Psoas muscle (tissue), 8 donors: ENCODE data around the gene GNG8. TPM values are rescaled to one million over a fixed set of nuclear protein-coding genes. Genes with fewer than 3 reads are reported as not detected.

Experiments used
- ATAC-seq, 4 donors: fragments of 200-7000 bp; cut with Tn5 transposase; one replicate each; pipeline ENCODE4 v1.9.1; 2020; ENCODE audit warnings: moderate library complexity in 3 of 4, mild to moderate bottlenecking in 2 of 4
- DNase-seq, 2 donors: peaks; one replicate each; pipeline ENCODE4 v3.0.0-alpha.2; 2020
- H3K27ac ChIP-seq: fragments of 200-600 bp; one replicate; pipeline ENCODE4 v1.8.0; 2022
- H3K27me3 ChIP-seq, 3 donors: fragments of 200-600 bp in 1 of 3; one replicate each; pipeline versions ENCODE4 v1.6.1 to v1.8.0; 2013 to 2022; ENCODE audit warnings: low read length in 2 of 3, mild to moderate bottlenecking in 2 of 3, moderate library complexity in 1 of 3; ENCODE audit not compliant: insufficient read depth in 3 of 3
- H3K36me3 ChIP-seq, 2 donors: fragments of 200-600 bp in 1 of 2; one replicate each; pipeline versions ENCODE4 v1.6.1 to v1.8.0; 2013 to 2022; ENCODE audit warnings: low read depth in 1 of 2, mild to moderate bottlenecking in 1 of 2, moderate library complexity in 1 of 2; ENCODE audit not compliant: insufficient read depth in 1 of 2
- H3K4me1 ChIP-seq: fragments of 200-600 bp; one replicate; pipeline ENCODE4 v1.8.0; 2022
- H3K4me3 ChIP-seq: fragments of 200-600 bp; one replicate; pipeline ENCODE4 v1.8.0; 2022; ENCODE audit warnings: mild to moderate bottlenecking
- H3K9me3 ChIP-seq: fragments of 200-600 bp; one replicate; pipeline ENCODE4 v1.8.0; 2022
- WGBS, 3 donors: extraction: QIAGEN DNeasy Blood & Tissue Kit; methylation state at CpG; one replicate each; pipeline versions ENCODE4 v1.1.6 to v1.1.7; 2013; 5-methylcytosine and 5-hydroxymethylcytosine counted together
- intact Hi-C, 2 donors: fragments of 100-400 bp; cut with DNase I; formaldehyde crosslinking; loops; one replicate each; pipeline versions ENCODE4 v1.11.0 to v1.14.2; 2022
- polyA plus RNA-seq, 3 donors: library from polyadenylated mRNA; stranded (reverse); fragments of 200-250 nt; gene quantifications; one replicate each; pipeline ENCODE4 v1.2.3, GENCODE V29; 2013
- total RNA-seq, 4 donors: library from RNA; stranded (reverse); fragmentation: NEBNext Ultra II Directional in 2 of 4; extraction: Animal tissue kit (Norgen Biotek cat#: 25700) in 2 of 4; gene quantifications; one replicate each; pipeline versions ENCODE4 v1.2.1 to v1.2.4, GENCODE V29; 2021 to 2023
- TF ChIP-seq, protein P1 (sequence below): fragments of 200-600 bp; IDR thresholded peaks from one replicate; pipeline ENCODE4 v1.8.0; 2022; ENCODE audit warnings: antibody characterized with exemption
- donor health status: healthy with polysubstance abuse.
- donor health status: DM: no; HTN: no; CAD: no; lungs with moderate emphysema.
- donor health status: Bipolar disorder and iron deficiency.
- donor health status: healthy.
- donor health status: DM: yes; HTN: yes; CAD: no.
- donor health status: DM: no; HTN: no; CAD: no.
- donor health status: DM: no; HTN: no; CAD: no.
- donor health status: DM: yes; HTN: yes; CAD: no.

Gene GNG8
- total and polyA plus RNA-seq, 7 donors = not detected

DNA sequence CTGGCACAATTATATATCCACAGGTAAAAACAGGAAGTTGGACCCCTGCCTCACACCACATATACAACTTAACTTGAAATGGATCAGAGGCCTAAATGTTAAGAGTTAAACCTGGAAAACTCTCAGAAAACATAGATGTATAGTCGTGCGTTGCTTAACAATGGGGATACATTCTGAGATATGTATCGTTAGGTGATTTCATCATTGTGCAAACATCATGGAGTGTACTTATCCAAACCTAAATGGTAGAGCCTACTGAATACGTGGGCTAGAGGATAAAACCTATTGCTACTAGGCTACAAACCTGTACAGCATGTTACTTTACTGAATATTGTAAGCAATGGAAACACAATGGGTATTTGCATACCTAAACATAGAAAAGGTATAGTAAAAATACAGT lies 49.7 kb downstream of the GNG8 start:
- DNase-seq (no peak), ATAC-seq (no peak)
- Histone ChIP-seq H3K27me3 (no peaks in the 10 kb centered on the region), H3K9me3 (no peaks in the 10 kb centered on the region), H3K27ac (no peak overlapping the region), H3K4me1 (no peaks in the 10 kb centered on the region), H3K4me3 (no peak overlapping the region), H3K36me3 (no peaks in the 10 kb centered on the region)
- intact Hi-C loops = no loop called here
- TF ChIP-seq, protein P1, sequence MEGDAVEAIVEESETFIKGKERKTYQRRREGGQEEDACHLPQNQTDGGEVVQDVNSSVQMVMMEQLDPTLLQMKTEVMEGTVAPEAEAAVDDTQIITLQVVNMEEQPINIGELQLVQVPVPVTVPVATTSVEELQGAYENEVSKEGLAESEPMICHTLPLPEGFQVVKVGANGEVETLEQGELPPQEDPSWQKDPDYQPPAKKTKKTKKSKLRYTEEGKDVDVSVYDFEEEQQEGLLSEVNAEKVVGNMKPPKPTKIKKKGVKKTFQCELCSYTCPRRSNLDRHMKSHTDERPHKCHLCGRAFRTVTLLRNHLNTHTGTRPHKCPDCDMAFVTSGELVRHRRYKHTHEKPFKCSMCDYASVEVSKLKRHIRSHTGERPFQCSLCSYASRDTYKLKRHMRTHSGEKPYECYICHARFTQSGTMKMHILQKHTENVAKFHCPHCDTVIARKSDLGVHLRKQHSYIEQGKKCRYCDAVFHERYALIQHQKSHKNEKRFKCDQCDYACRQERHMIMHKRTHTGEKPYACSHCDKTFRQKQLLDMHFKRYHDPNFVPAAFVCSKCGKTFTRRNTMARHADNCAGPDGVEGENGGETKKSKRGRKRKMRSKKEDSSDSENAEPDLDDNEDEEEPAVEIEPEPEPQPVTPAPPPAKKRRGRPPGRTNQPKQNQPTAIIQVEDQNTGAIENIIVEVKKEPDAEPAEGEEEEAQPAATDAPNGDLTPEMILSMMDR = no peak
- 86 to 94% (median 93%) methylated on average over 4 of the region's 4 CpGs for WGBS, 3 donors

DNA sequence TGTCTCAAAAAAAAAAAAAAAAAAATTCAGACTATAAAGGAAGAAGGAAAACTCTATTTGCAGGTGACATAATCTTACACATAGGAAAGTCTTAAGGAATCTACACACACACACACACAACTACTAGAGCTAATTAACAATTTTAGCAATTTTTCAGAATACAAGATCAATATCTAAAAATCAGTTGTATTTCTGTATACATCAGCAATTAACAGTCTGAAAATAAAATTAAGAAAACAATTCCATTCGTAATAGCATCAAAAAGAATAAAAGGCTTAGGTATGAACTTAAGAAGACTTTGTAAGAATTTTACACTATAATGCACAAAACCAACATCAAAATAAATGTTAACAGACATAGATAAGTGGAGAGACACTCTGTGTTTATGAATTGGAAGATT lies 50.5 kb downstream of the GNG8 start:
- TF ChIP-seq, protein P1 = no peak
- no peak overlapping the region for H3K27ac ChIP-seq
- 90 to 95% (median 91%) methylated on average over 1 of the region's 1 CpG for WGBS, 3 donors
- H3K9me3 ChIP-seq = no peaks in the 10 kb centered on the region
- no peak overlapping the region for H3K4me3 ChIP-seq
- H3K36me3 ChIP-seq = no peaks in the 10 kb centered on the region
- H3K27me3 ChIP-seq = no peaks in the 10 kb centered on the region
- ATAC-seq (no peak), DNase-seq (no peak)
- H3K4me1 ChIP-seq = no peaks in the 10 kb centered on the region
- intact Hi-C loops = no loop called here

Other genes with a start within 250 kb of the GNG8 start
- gene CCDC8, start 222.6 kb downstream of the GNG8 start, total RNA-seq = 1 to 10 TPM; 1.1 to 7.0 (median 2.4) TPM
- gene CCDC8, start 222.6 kb downstream of the GNG8 start, polyA plus RNA-seq = 1 to 10 TPM in 1 of 3 donors, under 1 TPM in 2; 0.51 to 1.6 (median 0.84) TPM
- not detected for gene PNMA8C, start 207.3 kb downstream of the GNG8 start, total RNA-seq
- gene PNMA8C, start 207.3 kb downstream of the GNG8 start, polyA plus RNA-seq = under 1 TPM in 1 of 3 donors, not detected in 2; 0.01 TPM
- 1 to 10 TPM in 2 of 4 donors, under 1 TPM in 2; 0.48 to 3.8 (median 1.5) TPM for gene PNMA8A, start 164.6 kb downstream of the GNG8 start, total RNA-seq
- gene PNMA8A, start 164.6 kb downstream of the GNG8 start, polyA plus RNA-seq = 1 to 10 TPM in 1 of 3 donors, under 1 TPM in 2; 0.11 to 2.2 (median 0.38) TPM
- under 1 TPM; 0.17 to 0.52 (median 0.43) TPM for gene PNMA8B, start 140.3 kb downstream of the GNG8 start, total RNA-seq
- under 1 TPM; 0.16 to 0.43 (median 0.18) TPM for gene PNMA8B, start 140.3 kb downstream of the GNG8 start, polyA plus RNA-seq
- gene CALM3, start 34.9 kb downstream of the GNG8 start, total RNA-seq = 100 to 1,000 TPM; 142 to 192 (median 175) TPM
- 100 to 1,000 TPM; 120 to 145 (median 124) TPM for gene CALM3, start 34.9 kb downstream of the GNG8 start, polyA plus RNA-seq
- gene PTGIR, start 11.1 kb downstream of the GNG8 start, total RNA-seq = 1 to 10 TPM in 3 of 4 donors, under 1 TPM in 1; 0.82 to 7.0 (median 2.3) TPM
- gene PTGIR, start 11.1 kb downstream of the GNG8 start, polyA plus RNA-seq = 1 to 10 TPM in 1 of 3 donors, under 1 TPM in 2; 0.74 to 1.2 (median 0.75) TPM
- 1 to 10 TPM in 3 of 4 donors, under 1 TPM in 1; 0.76 to 1.6 (median 1.1) TPM for gene DACT3, start 25.0 kb upstream of the GNG8 start, total RNA-seq
- under 1 TPM; 0.44 to 0.66 (median 0.53) TPM for gene DACT3, start 25.0 kb upstream of the GNG8 start, polyA plus RNA-seq
- gene PRKD2, start 80.9 kb upstream of the GNG8 start, total RNA-seq = 1 to 10 TPM; 6.3 to 9.1 (median 8.1) TPM
- gene PRKD2, start 80.9 kb upstream of the GNG8 start, polyA plus RNA-seq = 1 to 10 TPM; 4.0 to 6.9 (median 4.8) TPM
- gene FKRP, start 109.9 kb upstream of the GNG8 start, total RNA-seq = 10 to 100 TPM; 14.4 to 24.5 (median 20.3) TPM
- gene FKRP, start 109.9 kb upstream of the GNG8 start, polyA plus RNA-seq = 10 to 100 TPM; 11.6 to 15.0 (median 13.1) TPM
- gene STRN4, start 110.2 kb upstream of the GNG8 start, total RNA-seq = 10 to 100 TPM; 28.6 to 72.3 (median 40.6) TPM
- gene STRN4, start 110.2 kb upstream of the GNG8 start, polyA plus RNA-seq = 10 to 100 TPM; 45.2 to 53.9 (median 46.2) TPM
- 10 to 100 TPM in 1 of 4 donors, 1 to 10 TPM in 3; 5.4 to 12.6 (median 8.2) TPM for gene SLC1A5, start 152.4 kb upstream of the GNG8 start, total RNA-seq
- 10 to 100 TPM in 1 of 3 donors, 1 to 10 TPM in 2; 3.2 to 10.3 (median 3.4) TPM for gene SLC1A5, start 152.4 kb upstream of the GNG8 start, polyA plus RNA-seq
- gene AP2S1, start 214.6 kb upstream of the GNG8 start, total RNA-seq = 10 to 100 TPM; 72.5 to 87.4 (median 85.9) TPM
- gene AP2S1, start 214.6 kb upstream of the GNG8 start, polyA plus RNA-seq = 100 to 1,000 TPM in 1 of 3 donors, 10 to 100 TPM in 2; 63.0 to 121 (median 97.2) TPM
- gene ARHGAP35, start 224.8 kb upstream of the GNG8 start, total RNA-seq = 10 to 100 TPM; 26.0 to 44.9 (median 32.2) TPM
- gene ARHGAP35, start 224.8 kb upstream of the GNG8 start, polyA plus RNA-seq = 10 to 100 TPM in 2 of 3 donors, 1 to 10 TPM in 1; 10.0 to 50.6 (median 15.5) TPM